Kidney capillary endothelial cell (primary cell): ENCODE measurements around the gene CYP17A1.

Experiments used
- DNase-seq: peaks from one replicate; pipeline ENCODE4 v3.0.0-alpha.2; 2018; ENCODE audit warnings: low spot score

The CYP17A1 gene

DNA sequence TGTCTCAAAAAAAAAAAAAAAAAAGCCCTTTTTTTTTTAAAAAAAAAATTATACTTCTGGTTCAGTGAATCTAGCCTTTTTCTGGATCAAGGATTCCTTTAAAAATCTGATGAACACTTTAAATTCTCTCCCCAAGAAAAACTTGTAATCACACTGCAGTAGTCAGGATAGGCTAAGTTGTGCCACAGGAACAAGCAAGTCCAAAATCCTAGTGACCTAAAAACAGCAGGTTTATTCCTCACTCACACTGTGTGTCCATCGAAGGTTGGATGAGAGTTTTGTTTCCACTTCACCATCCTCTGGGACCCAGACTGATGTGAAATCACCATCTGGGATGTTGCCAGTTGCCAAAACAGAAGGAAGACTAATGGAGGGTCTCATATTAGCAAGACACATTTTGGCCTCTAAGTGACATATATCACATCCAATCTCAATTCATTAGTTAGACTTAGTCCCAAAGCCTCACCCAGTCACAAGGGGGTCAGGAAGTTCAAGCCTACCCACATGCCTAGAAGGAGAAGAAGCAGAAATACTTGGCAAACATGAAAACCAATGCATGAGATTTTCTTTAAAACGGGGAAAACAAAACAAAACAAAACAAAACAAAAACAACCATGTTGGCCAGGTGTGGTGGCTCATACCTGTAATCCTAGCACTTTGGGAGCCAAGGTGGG, 32.7 kb downstream of the CYP17A1 start:
- no peak for DNase-seq

DNA sequence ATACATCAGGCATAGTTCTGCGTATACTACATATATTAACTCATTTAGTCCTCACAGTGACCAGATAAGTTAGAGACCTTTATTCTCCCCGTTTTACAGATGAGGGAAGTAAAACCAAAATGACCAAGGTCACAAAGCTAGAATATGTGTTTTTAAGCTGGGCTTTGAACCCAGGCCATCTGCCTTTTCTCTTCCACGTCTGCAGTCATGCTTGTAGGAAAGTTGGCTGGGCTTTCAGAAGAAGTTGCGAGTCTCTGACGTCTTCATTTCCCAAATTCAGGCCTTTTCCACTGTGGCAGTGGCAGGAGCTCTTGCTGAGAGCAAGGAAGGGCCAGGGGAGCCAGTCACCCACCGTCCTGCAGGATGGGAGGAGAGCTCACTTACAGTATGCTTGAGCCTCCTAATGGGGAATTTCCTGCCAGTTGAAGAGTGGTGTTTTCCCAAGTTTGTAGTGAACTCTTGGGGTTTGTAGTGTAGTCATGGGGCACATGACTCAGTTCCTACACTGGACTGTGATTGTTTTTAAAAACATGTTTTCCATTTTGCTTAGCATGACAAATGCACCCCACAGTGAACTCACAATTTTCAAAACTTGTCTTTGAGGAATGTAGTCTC, 34.2 kb downstream of the CYP17A1 start:
- peak; percentile 83 for DNase-seq

DNA sequence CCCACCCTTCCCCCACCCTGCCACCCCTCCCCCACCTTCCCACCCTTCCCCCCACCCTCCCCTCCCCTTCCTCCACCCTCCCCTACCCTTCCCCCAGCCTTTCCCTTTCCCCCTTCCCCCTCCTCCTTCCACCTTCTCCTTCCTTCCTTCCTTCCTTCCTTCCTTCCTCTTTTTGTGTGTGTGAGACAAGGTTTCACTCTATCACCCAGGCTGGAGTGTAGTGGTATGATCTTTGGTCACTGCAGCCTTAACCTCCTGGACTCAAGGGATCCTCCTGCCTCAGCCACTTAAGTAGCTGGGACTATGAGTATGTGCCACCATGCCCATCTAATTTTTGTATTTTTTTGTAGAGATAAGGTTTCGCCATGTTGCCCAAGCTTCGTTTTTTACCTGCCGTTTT, 35.2 kb downstream of the CYP17A1 start:
- DNase-seq = no peak

DNA sequence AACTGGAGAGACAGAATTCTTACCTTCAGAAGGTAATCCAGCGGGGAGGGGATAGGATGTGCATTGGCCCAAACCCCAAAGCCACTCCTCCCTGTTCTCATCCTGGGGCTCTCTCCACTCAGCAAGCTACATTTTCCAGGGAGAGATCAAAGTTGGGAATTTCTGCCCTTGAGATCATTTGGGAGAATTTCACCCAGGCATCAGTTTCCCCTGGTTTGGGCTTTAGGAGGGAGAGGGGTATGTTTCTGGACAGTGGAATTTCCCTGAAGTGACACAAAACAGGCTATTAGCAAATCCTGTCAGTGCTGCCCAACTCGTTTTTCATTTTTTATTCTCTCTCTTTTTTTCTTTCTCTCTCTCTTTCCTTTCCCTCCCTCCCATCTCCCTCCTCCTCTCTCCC, 35.7 kb downstream of the CYP17A1 start:
- DNase-seq = no peak

DNA sequence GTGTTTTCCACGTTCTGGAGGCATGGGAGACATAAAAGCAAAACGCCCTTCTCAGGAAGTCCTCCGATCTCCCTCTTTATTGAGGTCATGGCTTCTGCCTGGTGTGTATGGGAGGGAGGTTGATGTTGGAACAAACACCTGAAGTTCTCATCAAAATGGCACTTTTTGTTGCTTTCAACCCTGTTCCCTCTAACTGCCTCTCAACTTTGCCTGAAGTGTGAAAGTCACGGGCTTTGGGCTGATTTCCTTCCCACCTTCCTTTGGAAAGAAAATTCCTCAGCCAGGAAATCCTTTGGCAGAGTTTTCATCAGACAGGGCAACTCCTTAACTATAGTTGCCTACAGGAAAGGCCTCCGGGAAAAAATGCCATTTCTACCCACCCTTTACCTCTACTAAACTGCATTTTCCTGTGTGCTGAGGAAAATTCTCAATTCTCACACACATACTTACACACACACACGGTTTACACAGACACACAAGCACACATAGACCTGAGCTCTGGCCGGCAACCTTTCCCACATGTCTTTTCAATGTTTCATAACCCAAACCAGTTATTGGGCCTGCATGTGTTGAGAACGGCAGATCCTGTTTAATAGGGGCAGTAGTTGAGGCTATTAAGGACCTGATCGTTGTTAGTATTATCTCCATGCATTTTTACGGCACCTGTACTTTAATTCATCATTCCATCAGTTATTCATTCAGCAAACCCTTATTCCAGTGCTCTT, 36.4 kb downstream of the CYP17A1 start:
- DNase-seq = no peak

DNA sequence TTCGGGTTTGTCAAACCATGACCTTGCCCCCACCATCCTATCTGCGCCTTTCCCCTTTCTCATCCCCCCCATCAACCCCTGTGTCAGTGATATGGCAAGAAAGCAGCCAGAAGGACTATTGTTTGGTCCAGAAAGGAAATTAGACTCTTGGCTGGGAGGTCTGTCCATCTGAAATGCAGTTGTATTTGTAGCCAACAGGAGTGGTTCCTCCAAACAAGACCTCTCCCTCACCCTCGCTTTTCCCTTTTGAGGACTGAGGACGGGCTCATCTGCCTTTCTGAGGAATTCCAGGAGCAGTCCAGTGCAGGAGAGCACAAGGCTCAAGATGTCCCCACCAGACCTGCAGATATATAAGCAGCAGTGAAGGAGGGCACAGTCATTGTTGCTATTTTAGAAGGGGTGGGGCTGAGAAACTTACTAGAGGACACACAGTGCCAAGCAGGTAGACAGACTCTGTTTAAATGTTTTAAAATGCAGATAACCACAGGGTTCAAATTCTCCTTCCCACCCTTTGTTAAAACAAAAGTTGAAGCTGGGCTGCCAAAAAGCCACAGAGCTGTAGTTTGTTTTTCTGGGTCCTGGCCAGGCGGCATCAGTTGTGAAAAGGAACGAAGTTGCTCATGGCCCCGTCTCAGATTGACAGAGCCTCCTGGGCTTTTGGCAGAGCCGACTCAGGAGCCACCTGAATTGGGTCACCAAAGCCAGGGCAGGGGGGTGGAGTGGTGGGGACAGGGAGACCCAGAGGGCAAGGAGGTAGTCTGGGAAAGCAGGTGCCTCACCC, 37.3 kb downstream of the CYP17A1 start:
- DNase-seq = no peak

DNA sequence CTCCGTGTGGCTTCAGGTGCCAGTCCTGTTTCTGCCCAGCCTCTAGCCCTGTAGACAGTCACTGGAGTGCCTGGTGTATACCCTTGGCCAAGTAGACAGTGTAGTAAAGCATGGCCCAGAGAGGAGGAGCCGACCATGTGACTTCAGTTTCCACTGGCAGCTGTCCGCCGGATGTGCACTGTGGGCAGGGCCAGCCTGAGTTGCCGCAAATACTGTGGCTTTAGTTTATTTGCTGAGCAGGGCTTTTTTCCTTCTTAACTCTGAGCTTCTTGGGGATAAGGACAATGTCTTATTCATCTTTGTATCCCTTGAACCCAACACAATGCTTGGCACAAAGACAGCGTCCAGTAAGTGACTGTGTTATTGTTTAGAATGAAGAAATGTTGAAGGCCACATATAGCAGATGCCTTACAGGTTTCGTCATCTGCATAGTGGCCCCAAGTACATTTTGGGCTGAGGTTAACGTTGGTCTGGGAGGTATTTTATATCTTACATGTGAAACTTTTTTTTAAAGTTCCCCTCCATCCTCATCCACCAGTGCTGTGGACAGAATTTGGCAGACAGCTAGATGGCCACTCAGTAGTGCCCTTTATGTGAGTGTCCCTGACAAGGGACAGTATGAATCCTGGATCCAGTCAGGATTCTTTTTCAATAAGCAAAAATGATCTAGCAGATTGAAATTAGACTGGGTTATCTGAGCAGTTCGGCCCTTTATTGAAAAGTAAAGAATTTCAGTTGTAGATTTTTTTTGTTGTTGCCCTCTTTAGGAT, 40.6 kb downstream of the CYP17A1 start:
- DNase-seq = no peak

DNA sequence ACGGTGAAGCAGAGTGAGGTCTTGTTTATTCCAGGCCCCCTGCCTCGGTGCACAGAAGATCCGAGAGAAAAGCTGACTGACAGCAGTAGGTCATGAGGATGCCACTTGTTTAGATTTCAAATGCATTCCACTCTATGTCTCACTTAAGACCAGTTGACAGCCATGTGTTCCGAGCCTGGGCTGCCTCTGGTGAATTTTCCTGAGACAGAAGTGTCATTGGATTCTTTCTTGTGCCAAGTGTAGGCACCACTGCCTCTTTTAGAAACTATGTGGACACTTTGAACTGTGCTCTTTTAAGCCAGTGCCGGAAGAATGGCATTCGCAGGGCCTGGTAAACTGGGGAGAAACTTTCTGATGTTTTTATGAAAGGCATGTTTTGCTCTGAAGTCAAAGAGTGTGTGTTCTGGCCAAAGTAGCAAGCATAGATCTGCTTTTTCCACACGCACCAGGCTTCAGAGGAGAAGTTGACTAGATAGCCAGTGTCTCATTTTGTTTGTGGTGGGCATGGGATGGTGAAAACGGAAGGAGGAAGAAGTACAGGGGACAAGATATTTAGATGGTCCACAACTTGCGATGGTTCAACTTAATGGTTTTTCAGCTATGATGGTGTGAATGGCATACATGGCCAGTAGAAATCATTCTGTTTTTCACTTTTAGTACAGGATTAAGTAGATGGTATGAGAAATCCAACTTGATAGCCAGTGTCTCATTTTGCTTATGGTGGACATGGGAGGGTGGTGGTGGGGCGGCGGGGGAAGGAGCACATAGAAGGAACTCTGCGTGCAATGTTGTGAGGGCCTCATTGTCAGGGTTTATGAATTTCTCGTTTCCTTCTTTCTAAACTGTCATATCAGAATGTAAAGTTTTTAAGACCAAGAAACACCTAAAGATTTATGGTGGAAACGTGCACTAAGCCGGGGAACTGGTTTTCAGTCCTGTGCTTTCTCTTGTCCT, 41.5 kb downstream of the CYP17A1 start:
- no peak for DNase-seq

DNA sequence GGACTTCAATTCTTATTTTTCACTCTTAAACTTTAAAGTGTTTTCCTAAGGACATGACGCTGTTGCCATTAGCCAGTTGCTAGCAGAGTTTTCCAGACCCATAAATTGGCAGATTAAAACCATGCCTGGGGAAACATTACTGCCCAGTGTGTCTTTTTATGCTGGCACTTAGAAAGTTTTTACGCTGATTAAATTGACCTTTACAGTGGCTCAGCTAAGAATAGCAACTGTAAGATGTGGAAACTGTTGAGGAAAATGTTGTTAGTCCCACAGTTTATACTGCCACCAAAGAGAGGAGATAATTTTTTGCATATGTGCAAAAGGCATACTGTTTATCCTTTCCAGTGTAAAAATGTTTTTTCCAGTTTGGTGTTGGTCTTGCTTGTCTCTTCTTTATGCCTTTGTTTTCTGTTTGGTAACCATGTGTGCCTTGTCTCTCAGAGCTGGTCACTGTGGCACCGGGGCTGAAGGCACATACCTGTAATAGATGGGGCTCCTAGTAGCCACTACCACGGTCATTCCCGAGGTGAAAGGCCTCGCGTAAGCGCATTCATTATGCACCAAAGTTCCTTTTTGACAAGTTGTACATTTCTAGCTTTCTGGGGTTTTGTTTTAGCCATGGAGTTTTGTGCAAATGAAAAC, 45.3 kb downstream of the CYP17A1 start:
- DNase-seq = no peak

DNA sequence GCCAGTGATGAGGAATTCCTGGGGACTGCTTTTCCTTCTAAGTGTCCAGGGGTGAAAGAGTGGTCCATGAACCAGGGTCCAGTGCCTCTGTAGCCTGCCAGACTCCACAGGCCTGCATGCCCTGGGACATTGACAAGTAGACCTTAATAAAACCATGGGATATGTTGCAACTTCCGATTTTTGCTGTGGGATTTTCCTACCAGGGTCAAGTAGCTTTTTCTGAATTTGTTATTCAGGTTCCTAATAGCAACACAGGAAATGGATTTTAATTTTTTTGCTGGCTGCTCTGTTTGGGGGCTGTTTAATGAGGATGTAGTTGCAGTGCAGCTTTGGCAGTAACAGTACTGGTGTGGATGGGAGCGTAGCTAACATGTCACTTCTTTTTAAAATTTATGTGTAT, 51.4 kb downstream of the CYP17A1 start:
- no peak for DNase-seq

DNA sequence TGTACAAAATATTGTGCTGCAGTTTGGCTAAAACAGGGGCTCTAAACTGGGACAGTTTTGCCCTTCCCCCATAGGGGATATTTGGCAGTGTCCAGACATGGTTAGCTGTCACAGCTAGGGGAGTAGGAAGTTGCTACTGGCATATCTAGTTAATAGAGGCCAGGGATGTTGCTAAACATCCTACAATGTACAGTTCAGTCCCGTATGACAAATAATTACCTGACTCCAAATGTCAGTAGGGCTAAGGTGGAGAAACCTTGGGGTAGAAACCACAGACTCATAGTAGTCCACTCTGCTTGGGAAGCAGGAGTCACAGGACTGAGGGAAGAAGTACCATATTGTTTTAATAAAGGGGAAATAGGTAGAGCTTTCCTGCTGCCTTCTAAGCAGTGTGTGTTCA, 53.6 kb downstream of the CYP17A1 start:
- no peak for DNase-seq

DNA sequence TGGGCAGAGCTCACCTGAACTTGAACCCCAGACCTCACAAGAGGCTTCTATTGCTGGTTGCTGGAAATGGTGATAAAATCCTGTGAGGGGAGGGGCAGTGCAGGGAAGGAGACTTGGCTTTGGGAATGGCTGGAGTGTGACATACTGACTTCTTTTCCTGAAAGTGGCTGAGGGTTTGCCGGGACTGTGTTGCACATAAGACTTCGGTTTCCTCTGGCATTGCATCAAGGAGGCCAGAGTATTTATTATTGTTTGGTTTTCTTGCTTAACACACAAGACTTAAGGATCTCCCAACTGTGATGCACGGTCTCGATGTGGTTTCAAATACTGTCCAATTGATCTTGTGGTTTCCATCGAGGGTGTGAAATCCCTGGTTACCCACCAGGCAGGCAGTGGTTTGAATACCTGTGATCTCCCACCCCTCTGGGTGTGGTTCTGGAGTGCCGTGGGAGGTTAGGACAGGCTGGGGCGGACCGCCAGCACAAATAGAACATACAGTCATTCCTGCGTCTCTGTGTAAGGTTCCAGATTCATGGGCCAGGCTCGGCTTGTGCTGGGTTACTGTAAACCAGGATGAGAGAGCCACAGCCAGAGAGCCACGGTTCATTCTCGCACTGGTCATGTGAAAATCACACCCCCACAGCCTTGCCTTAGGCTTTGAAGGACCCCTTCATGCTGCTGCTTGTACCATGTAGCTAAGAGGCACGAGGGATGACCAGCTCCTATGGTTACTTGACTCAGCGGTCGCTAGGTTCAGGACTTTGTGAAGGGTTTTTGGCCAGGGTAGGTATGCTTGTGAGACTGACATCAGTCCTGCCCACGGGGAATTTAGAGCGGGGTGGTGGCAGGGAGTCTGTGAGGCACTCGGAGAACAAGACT, 54.3 kb downstream of the CYP17A1 start:
- DNase-seq = no peak

DNA sequence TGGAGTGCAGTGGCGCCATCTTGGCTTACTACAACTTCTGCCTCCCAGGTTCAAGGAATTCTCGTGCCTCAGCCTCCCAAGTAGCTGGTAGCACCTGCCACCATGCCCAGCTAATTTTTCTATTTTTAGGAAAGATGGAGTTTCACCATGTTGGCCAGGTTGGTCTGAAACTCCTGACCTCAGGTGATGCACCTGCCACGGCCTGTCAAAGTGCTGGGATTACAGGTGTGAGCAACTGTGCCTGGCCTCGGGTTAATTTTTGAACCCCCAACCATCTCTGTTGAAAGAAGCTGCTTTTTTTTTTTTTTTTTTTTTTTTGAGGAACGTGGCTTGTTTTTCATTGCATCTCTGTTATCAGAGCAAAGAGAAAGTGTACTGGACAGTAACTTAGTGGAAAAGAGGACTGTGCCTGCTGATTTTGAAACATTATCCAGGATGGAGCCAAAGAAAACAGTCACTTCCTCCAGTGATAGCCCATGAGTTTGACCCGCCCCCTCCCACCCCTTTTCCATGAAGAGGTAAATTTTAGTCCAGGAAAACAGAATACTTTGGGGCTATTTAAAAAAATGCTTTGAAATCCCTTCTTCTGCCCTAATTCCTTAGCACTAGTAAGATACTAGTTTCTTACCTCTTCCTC, 55.2 kb downstream of the CYP17A1 start:
- DNase-seq = no peak

DNA sequence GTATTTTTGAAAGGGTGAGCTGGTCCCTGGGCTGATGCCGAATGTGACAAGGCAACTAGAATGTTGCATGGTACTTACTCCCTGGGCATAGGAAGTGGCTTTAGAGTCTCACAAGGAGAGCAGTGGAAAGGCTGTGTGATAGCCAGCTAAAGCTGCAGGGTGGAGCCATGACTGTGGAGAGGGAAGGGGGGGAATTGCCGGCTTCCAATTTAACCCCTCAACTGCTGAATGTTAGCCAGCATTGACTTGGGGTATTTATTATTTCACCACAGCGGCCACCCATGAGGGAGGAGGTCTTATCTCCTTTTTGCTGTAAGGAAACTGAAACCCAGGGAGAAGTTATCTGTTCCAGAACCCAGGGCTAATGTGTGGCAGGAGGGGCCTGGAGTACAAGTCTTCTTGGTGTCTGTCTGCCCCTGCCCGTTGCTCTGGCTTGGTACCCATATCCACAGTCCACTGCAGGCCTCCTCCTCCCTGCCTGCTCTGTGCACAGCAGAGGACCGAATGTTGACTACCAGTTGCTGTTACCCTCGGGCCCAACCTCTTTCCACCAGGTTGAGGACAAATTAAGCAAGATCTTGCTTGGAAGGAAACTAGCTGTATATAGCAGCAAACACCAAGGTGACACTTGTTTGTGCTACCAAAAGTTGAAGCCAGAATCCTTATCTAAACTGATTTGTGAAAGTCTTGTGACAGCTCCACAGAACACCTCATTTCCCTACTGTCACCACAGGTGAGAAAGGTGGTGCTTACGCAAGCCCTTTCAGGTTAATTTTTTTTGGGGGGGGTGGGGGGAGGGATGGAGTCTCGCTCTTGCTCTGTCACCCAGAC, 55.9 kb downstream of the CYP17A1 start:
- no peak for DNase-seq
